ENCODE results near the gene AGBL3. TPM values are rescaled to one million over a fixed set of nuclear protein-coding genes. Genes with fewer than 3 reads are reported as not detected.

The AGBL3 gene
- total RNA-seq, 1 donor from 2014 or later = 0.58 TPM

- Mint-ChIP-seq H3K9me3 (no peaks in the 10 kb centered on the region), H3K27me3 (ENCODE audit: insufficient read depth, low read depth) (peaks cover 2% of the 10 kb centered on the region)
- H2AFZ ChIP-seq (replicated peaks) = no peak overlapping the region
Observed at GRCh38 chr7:135094472-135095237, 108.3 kb downstream of the AGBL3 start.

GRCh38 chr7:135095450-135095849, 109.1 kb downstream of the AGBL3 start:
- no peak overlapping the region for H3K27ac Mint-ChIP-seq
- no peak overlapping the region for H3K4me3 ChIP-seq
- H3K36me3 ChIP-seq = no peaks in the 10 kb centered on the region
- no peak for DNase-seq (ENCODE audit: low spot score)
- H3K27me3 ChIP-seq = no peaks in the 10 kb centered on the region
- H3K79me2 ChIP-seq (ENCODE audit: low read depth) = no peaks in the 10 kb centered on the region
- no peaks in the 10 kb centered on the region for H3K9me3 Mint-ChIP-seq
- no peak overlapping the region for H2AFZ ChIP-seq (replicated peaks)
- no peak overlapping the region for H3K4me2 ChIP-seq
- no peak overlapping the region for H3K9ac ChIP-seq
- TF ChIP-seq EZH2 (IDR thresholded peaks at IDR 0.05) = no peak
- TF ChIP-seq CTCF (IDR thresholded peaks at IDR 0.05) = no peak
- TF ChIP-seq EZH2phosphoT487 (IDR thresholded peaks at IDR 0.05) = no peak
- no peaks in the 10 kb centered on the region for H3K36me3 Mint-ChIP-seq
- no peaks in the 10 kb centered on the region for H4K20me1 ChIP-seq (ENCODE audit: low read depth)
- no peaks in the 10 kb centered on the region for H3K9me3 ChIP-seq (ENCODE audit: low read depth)
- no peak overlapping the region for H3K4me3 Mint-ChIP-seq
- H3K4me1 ChIP-seq = no peaks in the 10 kb centered on the region
- H3F3A ChIP-seq (ENCODE audit: low read depth) = no peaks in the 10 kb centered on the region
- H3K27me3 Mint-ChIP-seq (ENCODE audit: insufficient read depth, low read depth) = peaks cover 2% of the 10 kb centered on the region
- no peak overlapping the region for H3K27ac ChIP-seq
- H3K4me1 Mint-ChIP-seq = no peaks in the 10 kb centered on the region

More at GRCh38 chr7:135094472-135095237, 108.3 kb downstream of the AGBL3 start:
- no peaks in the 10 kb centered on the region for H3K27me3 ChIP-seq
- H3K4me2 ChIP-seq = no peak overlapping the region
- H3K4me1 ChIP-seq = no peaks in the 10 kb centered on the region
- no peak for TF ChIP-seq EZH2phosphoT487 (IDR thresholded peaks at IDR 0.05)
- H3K4me1 Mint-ChIP-seq = no peaks in the 10 kb centered on the region
- no peak overlapping the region for H3K4me3 ChIP-seq
- H3F3A ChIP-seq (ENCODE audit: low read depth) = no peaks in the 10 kb centered on the region
- H3K79me2 ChIP-seq (ENCODE audit: low read depth) = no peaks in the 10 kb centered on the region
- DNase-seq (ENCODE audit: low spot score) = no peak
- H3K36me3 Mint-ChIP-seq = no peaks in the 10 kb centered on the region
- H3K36me3 ChIP-seq = no peaks in the 10 kb centered on the region
- H3K27ac ChIP-seq = no peak overlapping the region
- H4K20me1 ChIP-seq (ENCODE audit: low read depth) = no peaks in the 10 kb centered on the region
- no peak overlapping the region for H3K4me3 Mint-ChIP-seq
- no peak overlapping the region for H3K27ac Mint-ChIP-seq
- no peaks in the 10 kb centered on the region for H3K9me3 ChIP-seq (ENCODE audit: low read depth)
- no peak overlapping the region for H3K9ac ChIP-seq

GRCh38 chr7:135098391-135098790, 112.1 kb downstream of the AGBL3 start:
- TF ChIP-seq EZH2 (IDR thresholded peaks at IDR 0.05) (no peak), EZH2phosphoT487 (IDR thresholded peaks at IDR 0.05) (no peak), CTCF (IDR thresholded peaks at IDR 0.05) (no peak)
- Mint-ChIP-seq H3K36me3 (no peaks in the 10 kb centered on the region), H3K27ac (no peak overlapping the region), H3K27me3 (ENCODE audit: insufficient read depth, low read depth) (peaks cover 2% of the 10 kb centered on the region), H3K4me3 (no peak overlapping the region), H3K4me1 (no peaks in the 10 kb centered on the region), H3K9me3 (no peaks in the 10 kb centered on the region)
- no peak overlapping the region for H3K4me3 ChIP-seq
- no peaks in the 10 kb centered on the region for H3F3A ChIP-seq (ENCODE audit: low read depth)
- H3K4me2 ChIP-seq = no peak overlapping the region
- no peaks in the 10 kb centered on the region for H4K20me1 ChIP-seq (ENCODE audit: low read depth)
- H3K27ac ChIP-seq = no peak overlapping the region
- no peaks in the 10 kb centered on the region for H3K9me3 ChIP-seq (ENCODE audit: low read depth)
- H3K79me2 ChIP-seq (ENCODE audit: low read depth) = no peaks in the 10 kb centered on the region
- no peaks in the 10 kb centered on the region for H3K36me3 ChIP-seq
- H3K9ac ChIP-seq = no peak overlapping the region
- no peak overlapping the region for H2AFZ ChIP-seq (replicated peaks)
- no peak for DNase-seq (ENCODE audit: low spot score)
- H3K27me3 ChIP-seq = no peaks in the 10 kb centered on the region
- no peaks in the 10 kb centered on the region for H3K4me1 ChIP-seq

- Histone ChIP-seq H2AFZ (replicated peaks) (no peak overlapping the region), H3K9ac (no peak overlapping the region), H3F3A (ENCODE audit: low read depth) (no peaks in the 10 kb centered on the region), H4K20me1 (ENCODE audit: low read depth) (no peaks in the 10 kb centered on the region), H3K27me3 (no peaks in the 10 kb centered on the region), H3K4me1 (no peaks in the 10 kb centered on the region), H3K36me3 (no peaks in the 10 kb centered on the region), H3K27ac (no peak overlapping the region), H3K79me2 (ENCODE audit: low read depth) (no peaks in the 10 kb centered on the region), H3K4me3 (no peak overlapping the region), H3K4me2 (no peak overlapping the region), H3K9me3 (ENCODE audit: low read depth) (no peaks in the 10 kb centered on the region)
- Mint-ChIP-seq H3K4me3 (no peak overlapping the region), H3K27ac (no peak overlapping the region), H3K27me3 (ENCODE audit: insufficient read depth, low read depth) (peaks cover 2% of the 10 kb centered on the region), H3K36me3 (no peaks in the 10 kb centered on the region), H3K4me1 (no peaks in the 10 kb centered on the region), H3K9me3 (no peaks in the 10 kb centered on the region)
- DNase-seq (ENCODE audit: low spot score) = no peak
- no peak for TF ChIP-seq CTCF (IDR thresholded peaks at IDR 0.05)
- TF ChIP-seq EZH2 (IDR thresholded peaks at IDR 0.05) = no peak
- TF ChIP-seq EZH2phosphoT487 (IDR thresholded peaks at IDR 0.05) = no peak
Observed at GRCh38 chr7:135100856-135101255, 114.5 kb downstream of the AGBL3 start.
